Measurements from ENCODE around the gene CPLX1. TPM values are rescaled to one million over a fixed set of nuclear protein-coding genes. Genes with fewer than 3 reads are reported as not detected.
"Not testable (repeated sequence)": the region's sequence is repeated elsewhere in the genome, so short reads cannot be mapped to it uniquely, and the experiment has no call there.

CPLX1 gene
- total RNA-seq, 1 donor from 2014 or later = 0.64 TPM

DNA sequence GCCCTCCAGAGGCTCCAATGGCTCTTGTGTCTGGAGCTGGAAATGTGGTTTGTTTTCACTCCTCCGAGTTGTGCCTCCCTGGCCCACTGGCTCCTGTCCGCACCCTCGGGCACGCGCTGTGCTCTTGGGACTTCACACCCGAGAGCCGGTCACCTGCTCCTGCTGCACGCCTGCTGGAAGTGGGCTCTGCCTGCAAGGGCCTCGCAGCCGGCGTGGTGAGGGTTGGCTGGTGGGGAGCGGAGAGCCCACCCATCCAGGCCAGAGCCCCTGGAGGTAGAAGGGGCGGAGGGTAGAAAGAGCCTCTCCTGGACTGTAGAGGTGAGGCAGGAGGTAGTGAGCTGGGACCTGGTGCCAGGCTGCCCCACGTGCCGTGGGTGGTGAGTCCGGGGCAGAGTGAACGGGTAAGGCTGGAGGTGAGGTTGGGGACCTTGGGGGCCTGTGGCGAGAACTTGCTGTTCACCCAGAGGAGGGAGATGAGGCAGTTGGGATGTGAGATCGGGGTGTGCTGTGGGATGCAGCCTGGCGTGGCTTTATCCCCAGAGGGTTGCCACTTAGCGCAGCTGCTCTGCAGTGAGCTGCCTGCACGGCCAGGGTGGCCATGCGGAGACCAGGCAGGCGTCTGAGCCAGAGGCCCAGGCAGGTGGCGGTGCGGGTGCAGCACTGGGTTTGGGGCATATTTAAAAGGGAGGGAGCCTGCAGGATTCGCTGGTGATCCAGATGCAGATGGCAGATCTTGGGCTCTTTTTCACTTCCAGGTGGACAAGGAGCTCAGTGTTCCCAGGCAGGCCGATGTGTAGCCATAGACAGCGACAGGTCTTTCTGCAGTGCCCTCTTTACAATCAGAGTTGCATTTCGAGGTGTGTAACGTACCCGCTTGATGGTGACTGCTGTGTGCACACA lies 71.5 kb downstream of the CPLX1 start:
- DNase-seq (ENCODE audit: low spot score) = no peak
- Mint-ChIP-seq H3K9me3 (no peaks in the 10 kb centered on the region), H3K27me3 (ENCODE audit: low read depth) (no peaks in the 10 kb centered on the region), H3K36me3 (ENCODE audit: low read depth) (peaks cover 31% of the 10 kb centered on the region), H3K4me1 (ENCODE audit: low read depth) (no peaks in the 10 kb centered on the region), H3K4me3 (ENCODE audit: low read depth) (no peak overlapping the region), H3K27ac (no peak overlapping the region)
- intact Hi-C loops (cut with micrococcal nuclease) = no loop called here

DNA sequence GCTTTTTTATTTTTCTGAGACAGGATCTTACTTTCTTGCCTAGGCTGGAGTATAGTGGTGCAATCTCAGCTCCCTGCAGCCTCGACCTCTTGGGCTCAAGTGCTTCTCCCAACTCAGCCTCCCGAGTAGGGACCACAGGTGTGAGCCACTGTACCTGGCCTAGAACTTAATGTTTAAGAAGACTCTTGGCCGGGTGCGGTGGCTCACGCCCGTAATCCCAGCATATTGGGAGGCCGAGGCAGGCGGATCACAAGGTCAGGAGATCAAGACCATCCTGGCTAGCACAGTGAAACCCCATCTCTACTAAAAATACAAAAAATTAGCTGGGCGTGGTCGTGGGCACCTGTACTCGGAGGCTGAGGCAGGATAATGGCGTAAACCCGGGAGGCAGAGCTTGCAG lies 72.7 kb downstream of the CPLX1 start:
- peaks cover 42% of the 10 kb centered on the region for H3K36me3 Mint-ChIP-seq (ENCODE audit: low read depth)
- H3K9me3 Mint-ChIP-seq; DNase-seq (ENCODE audit: low spot score); H3K4me3 Mint-ChIP-seq (ENCODE audit: low read depth); H3K4me1 Mint-ChIP-seq (ENCODE audit: low read depth); intact Hi-C loops (cut with micrococcal nuclease); H3K27ac Mint-ChIP-seq; H3K27me3 Mint-ChIP-seq (ENCODE audit: low read depth): not testable (repeated sequence)

GRCh38 chr4:752196-752861 lies 73.6 kb downstream of the CPLX1 start:
- H3K27ac Mint-ChIP-seq = no peak overlapping the region
- no peak for DNase-seq (ENCODE audit: low spot score)
- intact Hi-C loops (cut with micrococcal nuclease) = no loop called here
- H3K4me1 Mint-ChIP-seq (ENCODE audit: low read depth) = no peaks in the 10 kb centered on the region
- peaks cover 47% of the 10 kb centered on the region for H3K36me3 Mint-ChIP-seq (ENCODE audit: low read depth)
- H3K27me3 Mint-ChIP-seq (ENCODE audit: low read depth) = no peaks in the 10 kb centered on the region
- H3K9me3 Mint-ChIP-seq = no peaks in the 10 kb centered on the region
- H3K4me3 Mint-ChIP-seq (ENCODE audit: low read depth) = no peak overlapping the region

DNA sequence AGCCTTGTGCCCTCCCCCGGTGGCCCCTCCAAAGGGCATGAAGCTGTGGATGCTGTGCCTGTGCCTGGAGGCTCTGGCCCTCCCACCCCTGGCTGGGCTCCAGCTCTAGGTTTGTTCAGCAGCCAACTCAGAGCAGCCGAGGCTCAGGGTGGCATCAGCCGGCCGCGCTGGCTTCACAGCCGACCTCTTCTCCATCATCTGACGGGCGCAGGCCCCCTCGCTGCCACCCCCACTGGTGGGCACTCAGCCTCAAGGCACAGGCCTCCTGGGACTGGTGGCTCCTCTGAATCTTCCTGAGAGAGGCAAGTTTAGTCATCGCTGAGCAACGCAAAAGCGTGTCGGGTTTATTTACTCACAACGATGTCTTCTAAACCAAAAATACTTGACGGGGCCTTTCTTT lies 74.3 kb downstream of the CPLX1 start:
- Mint-ChIP-seq H3K4me3 (ENCODE audit: low read depth) (no peak overlapping the region), H3K9me3 (no peaks in the 10 kb centered on the region), H3K27ac (no peak overlapping the region), H3K36me3 (ENCODE audit: low read depth) (peaks cover 47% of the 10 kb centered on the region), H3K4me1 (ENCODE audit: low read depth) (no peaks in the 10 kb centered on the region), H3K27me3 (ENCODE audit: low read depth) (no peaks in the 10 kb centered on the region)
- DNase-seq (ENCODE audit: low spot score) = no peak
- intact Hi-C loops (cut with micrococcal nuclease) = no loop called here

DNA sequence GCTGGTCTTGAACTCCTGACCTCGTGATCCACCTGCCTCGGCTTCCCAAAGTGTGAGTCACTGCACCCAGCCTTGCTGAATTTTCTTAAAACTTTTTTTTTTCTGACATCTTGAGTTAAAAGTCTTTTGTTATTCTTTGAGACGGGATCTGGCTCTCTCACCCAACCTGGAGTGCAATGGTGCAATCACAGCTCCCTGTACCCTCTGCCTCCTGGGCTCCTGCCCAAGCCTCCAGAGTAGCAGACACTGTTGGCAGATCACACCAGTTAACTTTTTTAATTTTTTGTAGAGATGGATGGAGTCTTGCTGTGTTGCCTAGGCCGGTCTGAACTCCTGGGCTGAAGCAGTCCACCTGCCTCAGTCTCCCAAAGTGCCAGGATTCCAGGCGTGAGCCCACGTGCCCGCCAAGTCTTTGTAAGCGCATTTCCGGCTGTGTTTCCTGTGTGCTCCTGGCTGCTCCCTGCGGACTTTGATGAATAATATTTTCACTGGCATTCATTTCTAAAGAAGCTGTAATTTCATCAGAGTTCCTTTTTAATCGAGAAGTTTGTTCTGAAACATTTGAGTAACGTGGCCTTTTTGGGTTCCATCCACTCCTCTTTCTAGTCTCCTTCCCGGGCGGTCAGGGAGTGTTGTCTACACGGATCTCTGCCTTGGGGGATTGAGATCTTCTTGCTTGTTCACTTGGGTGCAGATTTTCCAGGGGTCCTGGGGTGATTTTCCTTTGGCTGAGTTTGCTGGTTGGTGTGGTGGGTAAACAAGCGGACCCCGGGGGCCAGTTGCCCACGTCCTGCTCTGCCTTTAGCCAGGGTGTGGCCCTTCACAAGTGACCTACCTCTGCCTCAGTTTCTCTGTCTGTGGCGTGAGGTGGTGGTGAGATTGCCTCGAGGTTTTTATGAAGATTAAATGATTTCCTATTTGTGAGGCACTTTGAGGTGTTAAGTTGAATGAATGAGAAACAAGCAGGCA lies 75.9 kb downstream of the CPLX1 start:
- DNase-seq (ENCODE audit: low spot score) = no peak
- Mint-ChIP-seq H3K9me3 (no peaks in the 10 kb centered on the region), H3K27me3 (ENCODE audit: low read depth) (no peaks in the 10 kb centered on the region), H3K36me3 (ENCODE audit: low read depth) (peaks cover 42% of the 10 kb centered on the region), H3K27ac (no peak overlapping the region), H3K4me1 (ENCODE audit: low read depth) (no peaks in the 10 kb centered on the region), H3K4me3 (ENCODE audit: low read depth) (no peak overlapping the region)
- intact Hi-C loops (cut with micrococcal nuclease) = no loop called here

DNA sequence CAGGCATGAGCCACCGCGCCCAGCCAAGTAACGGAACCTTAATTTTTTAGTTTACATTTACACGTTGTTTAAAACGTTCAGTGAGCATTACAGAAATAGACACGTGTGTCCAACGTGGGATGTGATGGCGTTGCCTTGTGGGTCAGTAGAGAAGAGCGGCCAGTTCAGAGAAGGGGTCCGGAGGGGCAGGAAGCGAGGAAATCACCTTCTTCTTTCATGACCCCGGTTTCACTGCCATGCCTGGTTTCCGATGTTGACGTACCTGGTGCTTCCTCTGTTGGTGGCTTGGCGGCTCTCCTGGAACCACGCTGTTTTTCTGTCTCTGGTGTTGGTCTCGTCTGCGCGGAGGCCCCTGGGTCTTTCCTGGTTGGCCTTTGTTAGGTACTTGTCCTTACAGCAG lies 77.5 kb downstream of the CPLX1 start:
- H3K27me3 Mint-ChIP-seq (ENCODE audit: low read depth) = no peaks in the 10 kb centered on the region
- H3K4me1 Mint-ChIP-seq (ENCODE audit: low read depth) = no peaks in the 10 kb centered on the region
- no peak overlapping the region for H3K27ac Mint-ChIP-seq
- no peaks in the 10 kb centered on the region for H3K9me3 Mint-ChIP-seq
- no peak overlapping the region for H3K4me3 Mint-ChIP-seq (ENCODE audit: low read depth)
- no peak for DNase-seq (ENCODE audit: low spot score)
- H3K36me3 Mint-ChIP-seq (ENCODE audit: low read depth) = peaks cover 46% of the 10 kb centered on the region
- intact Hi-C loops (cut with micrococcal nuclease) = no loop called here

GRCh38 chr4:747546-748170 lies 78.3 kb downstream of the CPLX1 start:
- Mint-ChIP-seq H3K9me3 (no peaks in the 10 kb centered on the region), H3K27me3 (ENCODE audit: low read depth) (no peaks in the 10 kb centered on the region), H3K4me3 (ENCODE audit: low read depth) (no peak overlapping the region), H3K27ac (no peak overlapping the region), H3K4me1 (ENCODE audit: low read depth) (no peaks in the 10 kb centered on the region), H3K36me3 (ENCODE audit: low read depth) (peaks cover 48% of the 10 kb centered on the region)
- intact Hi-C loops (cut with micrococcal nuclease) = no loop called here
- no peak for DNase-seq (ENCODE audit: low spot score)

DNA sequence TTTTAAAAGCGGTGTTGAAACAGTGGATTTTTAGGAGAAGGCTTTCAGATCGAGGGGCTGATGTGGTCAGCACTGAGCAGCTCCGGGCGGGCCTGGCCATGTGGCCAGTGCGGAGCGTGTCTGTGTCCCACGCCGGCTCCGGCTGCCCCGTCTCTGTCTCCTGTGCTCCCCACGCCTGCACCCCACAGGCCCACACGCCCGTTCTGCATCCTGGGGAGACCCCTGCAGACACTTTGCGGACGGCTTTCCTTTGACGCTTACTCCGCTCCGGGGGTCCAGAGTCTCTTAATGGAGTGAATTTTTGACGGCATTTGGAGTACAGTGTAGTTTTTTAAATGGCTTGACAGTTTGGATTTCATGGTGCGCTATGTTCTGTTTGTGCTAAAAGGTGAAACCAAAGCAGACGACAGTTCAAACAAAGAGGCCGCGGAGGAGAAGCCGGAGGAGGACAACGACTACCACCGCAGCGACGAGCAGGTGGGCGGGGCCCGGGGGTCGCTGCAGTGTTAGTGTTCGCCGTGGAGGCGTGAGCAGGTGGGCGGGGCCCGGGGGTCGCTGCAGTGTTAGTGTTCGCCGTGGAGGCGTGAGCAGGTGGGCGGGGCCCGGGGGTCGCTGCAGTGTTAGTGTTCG lies 81.6 kb downstream of the CPLX1 start:
- no peak overlapping the region for H3K27ac Mint-ChIP-seq
- DNase-seq (ENCODE audit: low spot score) = no peak
- no peaks in the 10 kb centered on the region for H3K9me3 Mint-ChIP-seq

GRCh38 chr4:743463-744211 lies 82.3 kb downstream of the CPLX1 start:
- Mint-ChIP-seq H3K27ac (no peak overlapping the region), H3K36me3 (ENCODE audit: low read depth) (peaks cover 24% of the 10 kb centered on the region), H3K4me1 (ENCODE audit: low read depth) (no peaks in the 10 kb centered on the region), H3K9me3 (no peaks in the 10 kb centered on the region), H3K4me3 (ENCODE audit: low read depth) (no peak overlapping the region), H3K27me3 (ENCODE audit: low read depth) (no peaks in the 10 kb centered on the region)
- intact Hi-C loops (cut with micrococcal nuclease) = no loop called here
- no peak for DNase-seq (ENCODE audit: low spot score)

More for the DNA sequence above, 81.6 kb downstream of the CPLX1 start:
- intact Hi-C loops (cut with micrococcal nuclease) = no loop called here
- Mint-ChIP-seq H3K4me1 (ENCODE audit: low read depth) (no peaks in the 10 kb centered on the region), H3K4me3 (ENCODE audit: low read depth) (no peak overlapping the region), H3K27me3 (ENCODE audit: low read depth) (no peaks in the 10 kb centered on the region), H3K36me3 (ENCODE audit: low read depth) (peaks cover 30% of the 10 kb centered on the region)

DNA sequence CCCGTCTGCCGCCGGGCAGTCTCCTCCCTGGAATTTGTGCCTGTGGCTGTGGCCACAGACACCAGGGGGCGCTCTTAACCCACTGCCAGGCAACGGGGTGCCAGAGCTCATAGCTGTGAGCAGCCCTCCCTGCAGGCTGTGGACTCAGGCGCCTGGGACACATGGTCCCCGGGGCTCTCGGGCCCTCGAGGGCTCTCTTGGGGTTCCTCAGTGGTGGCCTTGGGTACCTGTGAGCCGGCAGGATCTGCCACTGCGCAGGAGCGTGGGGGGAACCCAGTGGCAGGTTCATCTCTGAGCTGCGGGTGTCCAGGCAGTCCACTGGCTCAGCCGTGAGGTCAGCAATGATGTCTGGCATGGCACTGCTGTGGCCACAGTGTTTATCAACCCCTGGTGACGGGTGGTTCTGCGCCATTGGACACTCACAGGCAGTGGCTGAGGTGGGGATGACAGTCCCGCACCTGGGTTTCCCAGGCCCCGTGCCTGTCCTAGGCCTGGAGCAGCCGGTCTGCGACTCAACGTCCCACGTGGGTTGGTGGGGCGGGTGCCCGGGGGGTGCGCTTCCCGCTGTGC lies 83.1 kb downstream of the CPLX1 start:
- no peaks in the 10 kb centered on the region for H3K27me3 Mint-ChIP-seq (ENCODE audit: low read depth)
- intact Hi-C loops (cut with micrococcal nuclease) = no loop called here
- peak; percentile 58 for DNase-seq (ENCODE audit: low spot score)
- H3K27ac Mint-ChIP-seq = no peak overlapping the region
- no peak overlapping the region for H3K4me3 Mint-ChIP-seq (ENCODE audit: low read depth)
- H3K36me3 Mint-ChIP-seq (ENCODE audit: low read depth) = peaks cover 17% of the 10 kb centered on the region
- no peaks in the 10 kb centered on the region for H3K4me1 Mint-ChIP-seq (ENCODE audit: low read depth)
- no peaks in the 10 kb centered on the region for H3K9me3 Mint-ChIP-seq

- H3K27me3 Mint-ChIP-seq (ENCODE audit: low read depth) = no peaks in the 10 kb centered on the region
- DNase-seq (ENCODE audit: low spot score) = no peak
- H3K27ac Mint-ChIP-seq = no peak overlapping the region
- intact Hi-C loops (cut with micrococcal nuclease) = no loop called here
- peaks cover 18% of the 10 kb centered on the region for H3K36me3 Mint-ChIP-seq (ENCODE audit: low read depth)
- H3K9me3 Mint-ChIP-seq = no peaks in the 10 kb centered on the region
- H3K4me3 Mint-ChIP-seq (ENCODE audit: low read depth) = no peak overlapping the region
- H3K4me1 Mint-ChIP-seq (ENCODE audit: low read depth) = no peaks in the 10 kb centered on the region
These were observed 83.7 kb downstream of the CPLX1 start for GRCh38 chr4:742096-742741.
